ENCODE results near the gene ANO10. TPM values are rescaled to one million over a fixed set of nuclear protein-coding genes. Genes with fewer than 3 reads are reported as not detected.
"Not testable (repeated sequence)": the region's sequence is repeated elsewhere in the genome, so short reads cannot be mapped to it uniquely, and the experiment has no call there.

The ANO10 gene
- total and polyA plus RNA-seq, 10 donors: 2.6 to 21.7 (median 16.6) TPM

- peaks cover 0 to 41% (median 6%) of the 10 kb centered on the region in 6 donors for H3K36me3 ChIP-seq
- H3K9me3 ChIP-seq: peaks cover 0 to 37% (median 30%) of the 10 kb centered on the region in 8 donors
- intact Hi-C loops (cut with DNase I; ENCODE audit: low total_unique reads); H3K27ac ChIP-seq; H3K4me3 ChIP-seq; H3K27me3 ChIP-seq (replicated peaks in 1 of 7); H3K4me1 ChIP-seq; DNase-seq: not testable (repeated sequence)
- 91 to 98% (median 94%) methylated on average over 4 of the region's 4 CpGs for whole genome bisulfite sequencing, 5 donors
These were observed 28.2 kb downstream of the ANO10 start for GRCh38 chr3:43593588-43593987.

- H3K9me3 ChIP-seq: peaks cover 0 to 35% (median 27%) of the 10 kb centered on the region in 8 donors
- H3K27me3 ChIP-seq (replicated peaks in 1 of 7); DNase-seq; intact Hi-C loops (cut with DNase I; ENCODE audit: low total_unique reads); H3K4me1 ChIP-seq; H3K4me3 ChIP-seq; H3K27ac ChIP-seq: not testable (repeated sequence)
- WGBS, 5 donors: 89 to 98% (median 93%) methylated on average over 6 to 10 of the region's 10 CpGs
- peaks cover 0 to 33% (median 6%) of the 10 kb centered on the region in 6 donors for H3K36me3 ChIP-seq
These were observed 29.9 kb downstream of the ANO10 start for GRCh38 chr3:43591866-43592265.

- Histone ChIP-seq H3K27me3 (replicated peaks in 1 of 7) (no peaks in the 10 kb centered on the region), H3K9me3 (peaks cover 0 to 13% (median 11%) of the 10 kb centered on the region in 8 donors), H3K4me3 (no peak overlapping the region), H3K27ac (no peak overlapping the region), H3K36me3 (peaks cover 0 to 26% (median 6%) of the 10 kb centered on the region in 6 donors), H3K4me1 (peaks cover 0 to 5% (median 0%) of the 10 kb centered on the region in 6 donors)
- no peak for TF ChIP-seq POLR2AphosphoS5 (IDR thresholded peaks at IDR 0.05)
- TF ChIP-seq CTCF (IDR thresholded peaks at IDR 0.05 in 8 of 11, conservative IDR thresholded peaks at IDR 0.05 in 3 of 11): no peak
- no peak for TF ChIP-seq POLR2A (IDR thresholded peaks at IDR 0.05)
- DNase-seq: no peak
- intact Hi-C loops (cut with DNase I; ENCODE audit: low total_unique reads): no loop called here
- 82 to 97% (median 88%) methylated on average over 3 of the region's 3 CpGs for WGBS, 5 donors
These were observed 34.5 kb downstream of the ANO10 start for GRCh38 chr3:43587303-43587702.

GRCh38 chr3:43584043-43584826, 37.6 kb downstream of the ANO10 start:
- Histone ChIP-seq H3K27me3 (replicated peaks in 1 of 7) (no peaks in the 10 kb centered on the region), H3K4me1 (peaks cover 0 to 5% (median 0%) of the 10 kb centered on the region in 6 donors), H3K4me3 (no peak overlapping the region), H3K36me3 (peaks cover 0 to 11% (median 1%) of the 10 kb centered on the region in 6 donors), H3K27ac (no peak overlapping the region), H3K9me3 (no peaks in the 10 kb centered on the region)
- intact Hi-C loops (cut with DNase I; ENCODE audit: low total_unique reads): no loop called here
- no peak for DNase-seq
- WGBS, 5 donors: 93 to 98% (median 97%) methylated on average over 13 to 14 of the region's 14 CpGs
- TF ChIP-seq POLR2AphosphoS5 (IDR thresholded peaks at IDR 0.05): no peak
- no peak for TF ChIP-seq POLR2A (IDR thresholded peaks at IDR 0.05)
- no peak for TF ChIP-seq CTCF (IDR thresholded peaks at IDR 0.05 in 8 of 11, conservative IDR thresholded peaks at IDR 0.05 in 3 of 11)

- DNase-seq: no peak
- H3K4me3 ChIP-seq: no peak overlapping the region
- no peak for TF ChIP-seq POLR2A (IDR thresholded peaks at IDR 0.05)
- no peak for TF ChIP-seq POLR2AphosphoS5 (IDR thresholded peaks at IDR 0.05)
- no peaks in the 10 kb centered on the region for H3K9me3 ChIP-seq
- no peaks in the 10 kb centered on the region for H3K27me3 ChIP-seq (replicated peaks in 1 of 7)
- H3K27ac ChIP-seq: no peak overlapping the region
- 75 to 90% (median 88%) methylated on average over 4 of the region's 4 CpGs for WGBS, 5 donors
- H3K4me1 ChIP-seq: peaks cover 0 to 5% (median 0%) of the 10 kb centered on the region in 6 donors
- intact Hi-C loops (cut with DNase I; ENCODE audit: low total_unique reads): no loop called here
- peaks cover 0 to 15% (median 1%) of the 10 kb centered on the region in 6 donors for H3K36me3 ChIP-seq
These were observed 38.3 kb downstream of the ANO10 start for GRCh38 chr3:43583481-43583880.

Measured in spleen (tissue), 11 donors.